NCI-H1092 treated with DMSO at 0.1 percent for 48 hours (cell line): ENCODE measurements around the gene C7orf57.
A peak's percentile ranks its signal among the peaks of the same experiment; 100 is the strongest.
"Not testable (repeated sequence)": the region's sequence is repeated elsewhere in the genome, so short reads cannot be mapped to it uniquely, and the experiment has no call there.

Experiments used
- DNase-seq: peaks from one replicate; lab custom pipeline; 2025; lab: John Stamatoyannopoulos, UW

C7orf57 gene

DNA sequence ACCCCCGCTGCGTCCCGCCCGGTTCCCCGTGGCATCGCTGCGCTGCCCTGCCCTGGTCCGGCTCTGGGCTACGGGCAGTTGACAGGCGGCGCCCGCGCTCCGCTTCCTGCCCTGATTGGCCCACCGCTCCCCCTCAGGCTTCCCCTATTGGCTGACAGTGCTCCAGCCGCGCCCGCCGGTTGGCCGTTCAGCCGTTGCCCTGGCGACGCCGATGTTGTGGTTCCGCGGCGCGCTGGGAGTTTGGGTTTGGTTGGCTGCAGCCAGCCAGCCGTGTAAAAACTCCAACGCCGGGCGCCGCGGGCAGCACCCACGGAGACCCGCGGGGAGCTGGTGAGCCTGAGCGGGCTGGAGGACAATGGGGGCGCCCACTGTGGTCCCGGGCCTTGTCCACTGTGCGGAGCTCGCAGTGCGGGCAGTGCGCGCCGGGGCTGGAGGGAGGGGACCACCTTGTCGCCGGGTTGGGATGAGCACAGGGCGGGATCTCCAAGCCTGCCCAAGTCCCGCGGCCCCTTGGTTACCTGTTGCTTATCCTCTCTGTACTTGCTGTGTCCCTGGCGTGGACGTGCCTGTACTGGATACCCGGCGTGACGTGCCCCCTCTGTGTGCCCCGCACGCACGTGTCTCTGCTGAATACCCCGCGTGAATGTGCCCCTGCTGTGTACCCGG lies at the start of gene C7orf57:
Gene C7orf57, plus strand, starts transcription at position 243 of the 666 bp plus-strand sequence. CDS start 766 bp downstream, outside the sequence.
- DNase-seq: peak; percentile 89

DNA sequence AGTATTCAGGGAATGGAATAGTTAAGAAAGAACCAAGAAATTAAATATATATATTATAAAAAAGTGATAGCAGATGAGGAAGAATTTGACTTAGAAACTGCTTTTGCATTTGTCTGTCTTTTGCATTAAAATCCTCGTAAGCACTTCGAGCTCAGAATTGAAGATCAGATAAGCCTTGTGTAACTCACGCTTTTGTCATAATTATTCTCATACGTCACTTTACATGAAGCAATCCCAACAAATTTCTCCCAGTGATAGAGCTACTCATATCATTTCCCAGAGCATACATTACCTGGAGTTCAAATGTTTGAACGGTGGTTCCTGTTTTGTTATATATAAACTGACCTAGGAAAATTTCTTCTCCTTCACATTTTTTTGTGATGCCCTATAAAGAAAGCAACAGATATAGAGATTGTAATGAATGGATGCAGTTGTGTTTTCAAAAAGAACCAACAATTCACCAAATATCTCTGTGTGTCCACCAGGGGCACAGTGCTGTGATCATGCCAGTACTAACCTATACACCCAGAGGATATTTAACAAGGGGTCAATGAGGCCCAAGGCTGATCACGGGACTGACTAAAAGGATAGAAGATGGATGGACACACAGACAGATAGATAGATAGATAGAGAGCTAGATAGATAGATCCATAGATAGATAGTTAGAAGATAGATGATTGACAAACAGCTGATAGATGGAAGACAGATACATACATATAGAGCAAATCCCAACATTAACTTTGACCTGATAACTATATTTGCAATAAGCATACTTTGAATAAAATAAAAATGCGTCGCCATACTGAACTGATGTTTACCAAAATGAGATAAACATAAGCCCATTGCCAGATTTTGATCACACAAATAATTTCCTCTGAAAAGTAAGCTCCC lies 46.6 kb upstream of the C7orf57 start:
- DNase-seq: no peak

DNA sequence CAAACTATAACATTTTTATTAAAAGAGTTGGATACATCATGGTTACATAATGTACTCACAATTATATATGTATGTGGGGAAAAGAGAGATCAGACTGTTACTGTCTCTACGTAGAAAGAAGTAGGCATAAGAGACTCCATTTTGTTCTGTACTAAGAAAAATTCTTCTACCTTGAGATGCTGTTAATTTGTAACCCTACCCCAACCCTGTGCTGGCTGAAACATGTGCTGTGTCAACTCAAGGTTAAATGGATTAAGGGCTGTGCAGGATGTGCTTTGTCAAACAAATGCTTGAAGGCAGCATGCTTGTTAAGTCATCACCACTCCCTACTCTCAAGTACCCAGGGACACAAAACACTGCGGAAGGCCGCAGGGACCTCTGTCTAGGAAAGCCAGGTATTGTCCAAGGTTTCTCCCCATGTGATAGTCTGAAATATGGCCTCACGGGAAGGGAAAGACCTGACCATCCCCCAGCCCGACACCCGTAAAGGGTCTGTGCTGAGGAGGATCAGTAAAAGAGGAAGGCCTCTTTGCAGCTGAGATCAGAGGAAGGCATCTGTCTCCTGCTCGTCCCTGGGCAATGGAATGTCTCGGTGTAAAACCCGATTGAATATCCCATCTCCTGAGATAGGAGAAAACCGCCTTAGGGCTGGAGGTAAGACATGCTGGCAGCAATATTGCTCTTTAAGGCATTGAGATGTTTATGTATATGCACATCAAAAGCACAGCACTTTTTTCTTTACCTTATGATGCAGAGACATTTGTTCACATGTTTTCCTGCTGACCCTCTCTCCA lies 45.5 kb upstream of the C7orf57 start:
- not testable (repeated sequence) for DNase-seq

DNA sequence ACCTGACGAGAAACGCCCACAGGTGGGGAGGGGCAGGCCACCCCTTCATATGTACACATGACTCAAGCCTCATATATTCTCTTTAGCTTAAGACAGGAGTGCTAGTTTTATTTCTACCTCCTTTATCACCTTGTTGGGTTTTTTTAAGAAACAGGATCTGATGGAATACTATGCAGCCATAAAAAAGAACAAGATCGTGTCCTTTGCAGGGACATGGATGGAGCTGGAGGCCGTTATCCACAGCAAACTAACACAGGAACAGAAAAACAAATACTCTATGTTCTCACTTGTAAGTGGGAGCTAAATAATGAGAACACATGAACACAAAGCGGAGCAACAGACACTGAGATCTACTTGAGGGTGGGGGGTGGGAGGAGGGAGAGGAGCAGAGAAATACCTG lies 44.8 kb upstream of the C7orf57 start:
- DNase-seq: no peak

DNA sequence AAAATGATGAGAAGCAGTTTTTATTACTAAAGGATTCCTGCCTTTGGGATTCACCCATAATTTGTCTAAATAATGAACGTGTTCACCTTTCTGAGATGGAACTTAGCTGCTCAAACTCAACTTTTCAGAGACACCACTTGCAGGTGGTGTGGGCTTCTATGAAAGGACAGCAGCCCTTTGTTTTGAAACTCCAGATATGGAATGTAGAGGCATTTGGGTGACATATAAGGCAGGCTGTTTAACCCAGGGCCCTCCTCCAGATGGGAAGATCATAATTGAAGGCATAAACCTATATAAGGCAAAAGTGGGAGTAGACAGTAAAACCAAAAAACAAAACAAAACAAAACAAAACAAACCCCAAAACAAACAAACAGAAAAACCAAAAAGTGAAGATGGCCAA lies 44.1 kb upstream of the C7orf57 start:
- DNase-seq: no peak

DNA sequence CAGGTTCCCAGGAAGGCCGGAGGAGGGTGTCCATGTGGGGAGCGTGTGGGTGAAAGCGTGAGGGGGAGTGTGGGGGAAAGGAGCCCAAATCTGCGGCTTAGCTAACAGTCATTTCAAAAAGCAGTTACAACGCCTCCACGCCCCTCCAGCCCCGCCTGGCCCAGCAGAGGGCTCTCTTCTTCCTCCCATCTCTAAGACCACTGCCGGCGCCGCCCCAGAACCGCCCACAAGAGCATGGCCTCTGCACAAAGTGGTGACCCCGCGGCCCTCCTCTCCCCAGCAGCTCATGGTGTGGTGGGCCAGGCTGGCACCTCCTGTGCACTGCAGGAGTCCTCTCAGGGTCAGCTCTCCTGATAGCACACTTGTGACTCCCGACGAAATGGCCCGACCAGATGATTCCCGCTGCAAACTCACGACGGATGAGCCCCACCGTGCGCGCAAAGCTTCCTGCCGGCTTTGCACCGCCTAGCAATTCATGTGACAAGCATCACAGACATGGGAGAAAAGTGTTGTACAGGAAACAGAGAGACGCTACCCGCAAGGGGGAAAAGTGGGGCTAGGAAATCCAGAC lies 43.5 kb upstream of the C7orf57 start:
- DNase-seq: peak; percentile 83

DNA sequence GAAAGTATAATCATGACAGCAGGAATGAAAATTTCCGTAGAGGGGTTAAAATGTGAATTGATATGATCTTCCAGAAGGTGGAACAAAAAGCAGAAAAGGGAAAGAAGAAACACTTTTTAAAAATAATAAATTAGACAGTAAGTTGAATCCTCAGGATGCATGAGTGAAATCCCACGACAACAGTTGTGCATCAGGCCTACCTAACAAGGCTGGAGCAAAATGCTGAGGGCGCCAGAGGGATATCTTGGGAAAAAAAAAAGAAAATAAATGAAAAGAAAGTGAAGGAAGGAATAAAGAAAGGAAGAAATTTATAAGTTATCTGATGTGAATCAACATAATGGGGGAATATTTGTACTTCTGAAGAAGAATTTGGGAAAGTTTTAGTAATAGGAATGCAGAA lies 42.9 kb upstream of the C7orf57 start:
- no peak for DNase-seq

DNA sequence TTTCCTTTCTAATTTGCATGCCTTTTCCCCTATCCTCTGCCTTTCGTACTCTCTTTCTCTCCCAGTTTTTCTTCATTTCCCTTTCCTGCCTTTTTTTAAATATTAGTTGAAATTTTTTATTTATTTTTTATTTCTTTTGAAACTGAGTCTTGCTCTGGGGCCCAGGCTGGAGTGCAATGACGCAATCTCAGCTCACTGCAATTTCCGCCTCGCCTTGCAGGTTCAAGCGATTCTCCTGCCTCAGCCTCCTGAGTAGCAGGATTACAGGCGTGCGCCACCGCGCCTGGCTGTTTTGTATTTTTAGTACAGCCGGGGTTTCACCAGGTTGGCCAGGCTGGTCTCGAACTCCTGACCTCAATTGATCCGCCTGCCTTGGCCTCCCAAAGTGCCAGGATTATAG lies 35.9 kb upstream of the C7orf57 start:
- no peak for DNase-seq

GRCh38 chr7:48000164-48000563 lies 35.2 kb upstream of the C7orf57 start:
- DNase-seq: not testable (repeated sequence)

- DNase-seq: peak; percentile 42
Observed at GRCh38 chr7:48004032-48004431, 31.3 kb upstream of the C7orf57 start.

GRCh38 chr7:48004638-48005037 lies 30.7 kb upstream of the C7orf57 start:
- DNase-seq: no peak

GRCh38 chr7:48006866-48007265 lies 28.5 kb upstream of the C7orf57 start:
- no peak for DNase-seq

DNA sequence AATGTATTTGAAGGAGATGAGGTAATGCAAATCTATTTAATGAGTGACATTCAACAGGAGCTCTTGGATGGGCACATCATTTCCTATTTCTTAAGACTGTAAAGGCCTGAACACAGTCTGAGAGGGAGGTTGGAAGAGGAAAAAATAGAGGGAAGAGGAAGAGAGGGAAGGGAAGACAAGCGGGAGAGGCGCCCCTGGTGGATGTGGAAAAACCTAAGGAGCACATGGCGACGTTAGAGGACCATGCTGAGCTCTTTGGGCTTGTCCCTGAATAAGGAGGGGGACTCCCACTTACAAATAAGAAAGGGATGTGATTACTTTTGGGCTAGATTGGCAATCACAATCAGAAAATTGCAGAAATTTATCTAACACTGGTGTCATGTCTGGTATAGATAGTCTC lies 26.1 kb upstream of the C7orf57 start:
- DNase-seq: no peak

DNA sequence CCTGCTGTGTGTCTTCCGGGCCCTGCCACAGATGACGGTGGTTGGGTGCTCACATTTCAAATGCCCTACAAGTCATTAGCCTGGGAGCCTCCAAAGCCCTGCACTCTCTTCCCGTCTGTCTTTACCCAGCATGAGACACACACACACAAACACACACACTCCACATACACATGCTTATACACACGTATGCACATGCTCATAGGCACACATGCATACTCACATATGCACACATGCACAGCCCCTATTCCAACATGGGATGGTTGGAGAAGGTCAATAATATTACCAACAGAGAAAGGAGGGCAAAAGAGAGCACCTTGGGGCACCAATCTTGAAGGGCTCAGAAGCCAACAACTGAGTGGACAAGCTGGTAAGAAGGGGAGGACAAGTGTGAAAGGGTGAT lies 25.4 kb upstream of the C7orf57 start:
- DNase-seq: no peak

- DNase-seq: no peak
Observed at GRCh38 chr7:48011323-48011722, 24.0 kb upstream of the C7orf57 start.

DNA sequence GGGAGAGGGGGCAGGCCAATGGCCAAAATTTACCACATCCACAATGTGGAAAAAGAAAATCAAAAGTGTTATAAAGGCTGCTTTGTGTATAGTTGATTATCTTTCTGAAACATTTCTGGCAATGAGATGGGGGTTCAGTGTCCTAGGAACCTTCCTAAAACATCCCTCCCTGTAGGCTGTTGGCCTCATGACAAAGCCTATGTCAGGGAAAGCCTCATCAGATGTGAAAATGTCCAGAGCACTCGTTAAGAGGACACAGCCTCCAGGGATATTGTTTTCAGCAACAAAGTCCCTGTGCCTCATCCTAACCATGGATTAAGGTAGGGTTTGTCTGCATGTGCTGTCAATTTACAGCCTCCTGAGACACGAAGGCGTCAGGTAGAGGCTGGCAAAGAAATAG lies 23.4 kb upstream of the C7orf57 start:
- no peak for DNase-seq

DNA sequence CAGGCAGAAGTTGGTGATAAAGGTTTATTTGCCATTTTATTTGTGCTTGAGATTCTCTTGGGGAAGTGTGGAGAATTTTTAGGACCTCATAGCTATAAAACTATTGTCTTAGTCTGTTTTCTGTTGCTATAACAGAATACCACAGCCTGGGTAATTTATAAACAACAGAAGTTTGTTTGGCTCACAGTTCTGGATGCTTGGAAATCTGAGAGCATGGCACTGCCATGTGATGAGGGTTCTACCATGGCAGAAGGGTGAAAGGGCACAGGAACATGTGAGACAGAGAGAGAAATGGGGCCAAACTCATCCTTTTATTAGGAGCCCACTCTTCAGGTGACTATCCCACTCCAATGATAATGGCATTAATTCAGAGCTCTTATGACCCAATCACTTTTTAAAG lies 18.7 kb upstream of the C7orf57 start:
- DNase-seq: no peak

- DNase-seq: no peak
Observed at GRCh38 chr7:48017674-48018073, 17.7 kb upstream of the C7orf57 start.

- DNase-seq: no peak
Observed at GRCh38 chr7:48025624-48026023, 9.7 kb upstream of the C7orf57 start.

DNA sequence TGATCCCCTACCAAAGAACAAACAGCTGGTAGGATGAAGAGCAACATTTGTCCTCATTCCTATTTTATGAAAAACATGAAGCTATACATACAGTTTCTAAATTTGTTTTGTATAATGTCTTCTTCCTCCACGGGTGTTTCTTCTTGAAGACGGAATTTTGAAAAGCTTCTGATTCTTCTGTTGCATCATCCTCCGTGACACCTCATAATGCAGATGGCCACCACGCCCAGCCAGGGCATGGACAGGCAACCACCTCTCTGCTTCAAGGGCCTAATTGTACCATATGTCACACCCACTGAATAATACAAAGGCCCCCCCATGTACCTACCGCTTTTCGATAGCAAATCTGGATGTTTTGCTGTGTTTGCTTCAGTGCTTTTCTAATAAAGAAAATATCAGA lies 6.4 kb upstream of the C7orf57 start, which contains the start of gene SUN3:
Gene SUN3, minus strand, starts transcription at position 170 of the 400 bp plus-strand sequence. Its CDS starts 169 bp downstream, at position 1.
- no peak for DNase-seq

DNA sequence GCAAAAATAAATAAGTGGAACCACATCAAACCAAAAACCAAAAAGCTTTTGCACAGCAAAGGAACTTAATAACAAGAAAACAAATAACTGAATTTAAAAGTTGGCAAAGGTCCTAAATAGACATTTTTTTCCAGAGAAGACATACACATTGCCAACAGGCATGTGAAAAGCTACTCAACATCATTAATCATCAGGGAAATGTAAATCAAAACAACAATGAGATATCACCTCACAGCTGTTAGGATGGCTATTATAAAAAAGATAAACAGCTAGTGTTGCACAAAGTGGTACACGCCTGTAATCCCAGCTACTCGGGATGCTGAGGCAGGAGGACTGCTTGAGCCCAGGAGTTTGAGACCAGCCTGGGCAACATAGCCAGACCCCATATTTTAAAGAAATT lies 4.2 kb upstream of the C7orf57 start:
- DNase-seq: no peak

GRCh38 chr7:48033922-48034321 lies 1.4 kb upstream of the C7orf57 start:
- no peak for DNase-seq
